Tibial nerve (tissue), 4 donors: ENCODE data around the gene RBM44. TPM values are rescaled to one million over a fixed set of nuclear protein-coding genes. Genes with fewer than 3 reads are reported as not detected.

Source experiments
- DNase-seq, 2 donors: peaks; one replicate each; pipeline ENCODE4 v3.0.0-alpha.2; 2019; ENCODE audit warnings: low spot score in 2 of 2
- H3K27ac ChIP-seq, 4 donors: fragments of 200-600 bp; sonication (generic) in 3 of 4; one replicate each; pipeline ENCODE4 v1.5.1; 2017 to 2019; ENCODE audit warnings: mild to moderate bottlenecking in 1 of 4
- H3K27me3 ChIP-seq, 2 donors: fragments of 200-600 bp; sonication (generic) in 1 of 2; one replicate each; pipeline versions ENCODE4 v1.5.1 to v1.6.0; 2017 to 2019
- H3K36me3 ChIP-seq, 3 donors: fragments of 200-600 bp; sonication (generic); one replicate each; pipeline ENCODE4 v1.5.1; 2018 to 2019
- H3K4me1 ChIP-seq, 4 donors: fragments of 200-600 bp; sonication (generic) in 3 of 4; one replicate each; pipeline ENCODE4 v1.5.1; 2017 to 2019
- H3K4me3 ChIP-seq, 4 donors: fragments of 200-600 bp; sonication (generic) in 3 of 4; one replicate each; pipeline ENCODE4 v1.5.1; 2017 to 2019; ENCODE audit warnings: mild to moderate bottlenecking in 1 of 4, moderate library complexity in 1 of 4
- H3K9me3 ChIP-seq, 4 donors: fragments of 200-600 bp; sonication (generic) in 3 of 4; one replicate each; pipeline ENCODE4 v1.5.1; 2017 to 2019
- EP300 ChIP-seq, 2 donors: sonication (generic); formaldehyde crosslinking; IDR thresholded peaks; one replicate each; pipeline ENCODE4 v1.6.1; 2017; ENCODE audit warnings: antibody characterized with exemption in 2 of 2, mild to moderate bottlenecking in 1 of 2
- POLR2A ChIP-seq, 2 donors: fragments of 450-650 bp; IDR thresholded peaks; one replicate each; pipeline ENCODE4 v1.6.1; 2017; ENCODE audit warnings: antibody characterized with exemption in 2 of 2, mild to moderate bottlenecking in 2 of 2, moderate library complexity in 2 of 2
- WGBS, 2 donors: methylation state at CpG; one replicate each; pipeline ENCODE4 v1.1.5; 2018; 5-methylcytosine and 5-hydroxymethylcytosine counted together
- total RNA-seq, 4 donors: library from RNA; depleted of rRNA; stranded (reverse); fragments of >200 nt; gene quantifications; one replicate each; pipeline ENCODE4 v1.1.0, GENCODE V29; 2016
- TF ChIP-seq, protein P1 (sequence below), 5 experiments: fragments of 200-600 bp in 3 of 5; fragments of 450-650 bp in 2 of 5; sonication (generic) in 3 of 5; IDR thresholded peaks; one replicate each; pipeline ENCODE4 v1.5.1; 2016 to 2019; ENCODE audit warnings: antibody characterized with exemption in 5 of 5, mild to moderate bottlenecking in 3 of 5, moderate library complexity in 2 of 5

The RBM44 gene
- total RNA-seq, 4 donors from 2014 or later: under 0.01 to 0.59 (median 0.36) TPM

DNA sequence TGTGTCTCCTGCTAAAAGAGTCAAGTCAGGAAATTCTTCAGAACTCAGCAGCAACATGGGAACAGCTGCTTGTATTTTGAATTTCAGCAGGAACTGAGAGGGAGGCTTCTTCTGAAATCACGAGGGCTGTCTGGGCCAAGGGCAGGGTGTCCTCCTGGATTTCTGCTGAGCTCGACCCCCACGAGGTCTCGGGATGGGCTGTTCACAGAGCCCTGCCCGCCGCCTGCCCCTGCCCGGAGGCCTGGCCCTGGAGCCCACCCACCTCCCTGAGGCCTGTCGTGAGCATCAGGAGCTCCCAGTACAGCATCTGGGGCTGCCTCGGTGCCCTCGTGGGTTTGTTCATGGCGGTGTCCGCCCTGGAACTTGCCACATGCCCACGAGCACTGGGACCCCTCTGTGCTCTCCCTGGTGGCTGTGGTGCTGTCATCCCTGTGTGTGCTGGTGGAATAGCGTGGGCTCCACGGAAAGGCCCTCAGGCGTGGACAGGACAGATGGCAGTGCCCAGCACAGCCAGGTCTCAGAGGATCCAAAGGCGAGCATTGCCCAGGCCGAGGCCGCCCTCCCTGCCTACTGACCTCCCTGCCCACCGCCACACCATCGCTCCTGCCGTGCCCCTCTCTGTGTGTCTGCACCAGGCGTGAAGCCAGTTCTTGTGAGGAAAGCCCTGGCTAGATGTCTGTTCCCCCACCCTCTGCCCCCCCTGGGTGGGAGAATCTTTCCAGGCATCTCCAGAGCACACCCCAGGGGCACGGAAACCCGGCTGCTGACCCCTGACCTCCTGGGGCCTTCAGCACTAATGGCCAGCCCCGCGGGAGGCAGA lies 86.7 kb downstream of the RBM44 start:
- Histone ChIP-seq H3K36me3 (no peaks in the 10 kb centered on the region), H3K4me3 (no peak overlapping the region), H3K27me3 (no peaks in the 10 kb centered on the region), H3K9me3 (no peaks in the 10 kb centered on the region), H3K27ac (peak overlapping the region in 2 of 4 donors; percentile 73 to 84), H3K4me1 (peaks cover 0 to 41% (median 11%) of the 10 kb centered on the region in 4 donors)
- TF ChIP-seq EP300 (IDR thresholded peaks at IDR 0.05): no peak
- 55 to 75% methylated on average over 14 to 17 of the region's 27 CpGs for WGBS, 2 donors
- no peak for DNase-seq

DNA sequence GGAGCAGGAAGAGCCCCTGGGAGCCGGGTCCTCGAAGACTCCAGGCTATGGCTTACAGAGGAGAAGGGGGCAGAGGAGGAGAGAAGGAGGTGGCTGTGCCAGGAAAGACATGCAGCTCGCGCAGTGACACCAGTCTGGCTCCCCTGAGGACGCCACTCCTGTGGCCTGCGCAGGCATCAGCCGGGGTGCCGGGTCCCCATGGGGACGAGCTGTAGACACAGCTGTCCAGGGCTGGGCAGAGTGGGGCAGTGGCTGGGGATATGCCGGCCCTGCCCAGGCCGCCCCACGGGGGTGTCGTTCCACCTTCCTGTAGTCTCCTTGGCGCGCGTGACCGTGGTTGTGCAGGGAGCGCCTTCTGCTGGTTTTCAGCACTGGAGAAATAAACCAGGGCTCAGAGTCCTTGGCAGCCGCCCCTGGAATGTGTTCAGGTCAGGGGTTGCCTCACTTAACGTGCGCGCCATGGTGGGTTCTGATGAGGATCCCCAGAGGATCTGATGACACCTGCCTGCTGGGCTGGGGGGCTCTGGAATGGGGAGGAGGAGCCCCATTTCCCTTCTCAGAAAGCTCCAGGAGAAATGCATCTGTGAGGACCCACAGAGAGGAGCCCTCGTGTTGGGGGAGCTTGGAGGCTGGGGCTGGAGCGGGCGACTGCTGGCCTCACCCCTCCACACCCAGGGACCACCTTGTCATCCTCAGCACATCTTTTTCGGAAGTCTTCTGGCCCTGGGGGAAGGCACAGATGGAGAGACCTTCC lies 87.5 kb downstream of the RBM44 start:
- Histone ChIP-seq H3K27me3 (no peaks in the 10 kb centered on the region), H3K9me3 (no peaks in the 10 kb centered on the region), H3K4me3 (no peak overlapping the region), H3K36me3 (no peaks in the 10 kb centered on the region), H3K4me1 (peaks cover 0 to 41% (median 11%) of the 10 kb centered on the region in 4 donors), H3K27ac (peak overlapping the region in 2 of 4 donors; percentile 73 to 84)
- WGBS, 2 donors: 72 to 81% methylated on average over 23 of the region's 26 CpGs
- TF ChIP-seq EP300 (IDR thresholded peaks at IDR 0.05): no peak
- TF ChIP-seq POLR2A (IDR thresholded peaks at IDR 0.05): no peak
- TF ChIP-seq, protein P1, sequence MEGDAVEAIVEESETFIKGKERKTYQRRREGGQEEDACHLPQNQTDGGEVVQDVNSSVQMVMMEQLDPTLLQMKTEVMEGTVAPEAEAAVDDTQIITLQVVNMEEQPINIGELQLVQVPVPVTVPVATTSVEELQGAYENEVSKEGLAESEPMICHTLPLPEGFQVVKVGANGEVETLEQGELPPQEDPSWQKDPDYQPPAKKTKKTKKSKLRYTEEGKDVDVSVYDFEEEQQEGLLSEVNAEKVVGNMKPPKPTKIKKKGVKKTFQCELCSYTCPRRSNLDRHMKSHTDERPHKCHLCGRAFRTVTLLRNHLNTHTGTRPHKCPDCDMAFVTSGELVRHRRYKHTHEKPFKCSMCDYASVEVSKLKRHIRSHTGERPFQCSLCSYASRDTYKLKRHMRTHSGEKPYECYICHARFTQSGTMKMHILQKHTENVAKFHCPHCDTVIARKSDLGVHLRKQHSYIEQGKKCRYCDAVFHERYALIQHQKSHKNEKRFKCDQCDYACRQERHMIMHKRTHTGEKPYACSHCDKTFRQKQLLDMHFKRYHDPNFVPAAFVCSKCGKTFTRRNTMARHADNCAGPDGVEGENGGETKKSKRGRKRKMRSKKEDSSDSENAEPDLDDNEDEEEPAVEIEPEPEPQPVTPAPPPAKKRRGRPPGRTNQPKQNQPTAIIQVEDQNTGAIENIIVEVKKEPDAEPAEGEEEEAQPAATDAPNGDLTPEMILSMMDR (IDR thresholded peaks at IDR 0.05): no peak
- peak in 1 of 2 donors; percentile 51 for DNase-seq

DNA sequence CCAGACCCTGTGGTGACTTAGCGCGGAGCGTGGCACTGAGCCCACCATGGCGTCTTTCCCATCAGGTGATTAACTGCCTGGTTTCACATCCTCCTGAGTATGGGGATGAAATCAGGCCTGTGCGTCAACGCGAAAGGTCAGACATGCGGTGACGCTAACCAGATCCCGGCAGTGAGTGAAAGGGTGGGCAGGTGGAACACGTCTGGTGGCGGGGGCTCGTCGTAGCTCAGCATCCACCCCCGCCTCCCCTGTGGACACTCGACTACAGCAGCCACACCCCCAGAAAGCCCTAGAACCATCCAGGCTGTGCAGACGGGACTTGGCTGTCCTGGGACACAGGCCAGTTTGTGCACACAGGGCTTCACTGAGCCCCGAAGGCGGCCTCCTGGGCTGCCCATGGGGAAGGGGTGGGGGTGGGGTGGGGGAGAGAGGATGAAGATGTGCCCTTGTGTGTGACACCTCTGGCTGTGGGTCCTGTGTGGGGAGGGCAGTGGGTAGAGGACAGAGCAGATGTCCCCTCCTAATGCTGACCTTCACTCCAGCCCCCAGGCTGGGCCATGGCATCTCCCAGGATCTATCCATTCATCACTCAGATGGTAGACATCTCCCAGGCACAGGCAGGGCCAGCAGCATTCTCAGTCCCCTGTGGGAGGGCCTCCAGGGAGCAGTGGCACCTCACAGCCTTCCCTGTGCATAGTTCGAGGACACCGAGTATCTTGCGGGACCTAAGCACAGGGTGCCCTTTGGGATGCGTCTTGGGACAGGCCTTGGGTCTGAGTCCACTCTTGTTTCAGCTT lies 88.3 kb downstream of the RBM44 start:
- Histone ChIP-seq H3K36me3 (no peaks in the 10 kb centered on the region), H3K4me3 (no peak overlapping the region), H3K4me1 (peaks cover 0 to 41% (median 11%) of the 10 kb centered on the region in 4 donors), H3K27ac (peak overlapping the region in 2 of 4 donors; percentile 73 to 84), H3K27me3 (no peaks in the 10 kb centered on the region), H3K9me3 (no peaks in the 10 kb centered on the region)
- peak; percentile 40 to 42 for DNase-seq
- 80 to 85% methylated on average over 17 to 20 of the region's 23 CpGs for WGBS, 2 donors
- TF ChIP-seq EP300 (IDR thresholded peaks at IDR 0.05) (peak in 1 of 2 donors; percentile 25), POLR2A (IDR thresholded peaks at IDR 0.05) (no peak)

DNA sequence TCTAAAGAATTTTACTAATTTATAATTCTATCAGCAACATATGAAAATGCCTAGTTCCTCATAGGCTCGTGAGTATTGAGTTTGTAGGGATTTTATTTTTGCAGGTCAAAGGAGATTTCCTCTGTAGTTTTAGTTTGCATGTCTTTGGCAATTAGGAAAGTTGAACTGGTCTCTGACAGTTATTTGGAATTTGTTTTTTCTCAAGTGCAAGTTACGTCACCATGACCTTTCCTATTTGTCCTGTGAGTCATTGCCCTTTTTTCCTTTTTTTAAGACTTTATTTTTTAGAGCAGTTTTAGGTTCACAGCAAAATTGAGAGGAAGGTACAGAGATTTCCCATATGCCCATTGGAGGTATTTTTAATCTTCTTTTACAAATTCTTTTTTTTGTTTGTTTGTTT lies 89.8 kb downstream of the RBM44 start:
- no peaks in the 10 kb centered on the region for H3K36me3 ChIP-seq
- H3K27me3 ChIP-seq: no peaks in the 10 kb centered on the region
- TF ChIP-seq, protein P1 (IDR thresholded peaks at IDR 0.05): no peak
- TF ChIP-seq EP300 (IDR thresholded peaks at IDR 0.05): peak; percentile 19 to 42
- 8 to 9% methylated on average over 2 of the region's 2 CpGs for WGBS, 2 donors
- no peak overlapping the region for H3K4me3 ChIP-seq
- H3K27ac ChIP-seq: peak overlapping the region in 3 of 4 donors; percentile 58 to 84 (median 73)
- DNase-seq: no peak
- H3K4me1 ChIP-seq: peaks cover 0 to 41% (median 11%) of the 10 kb centered on the region in 4 donors
- no peaks in the 10 kb centered on the region for H3K9me3 ChIP-seq

DNA sequence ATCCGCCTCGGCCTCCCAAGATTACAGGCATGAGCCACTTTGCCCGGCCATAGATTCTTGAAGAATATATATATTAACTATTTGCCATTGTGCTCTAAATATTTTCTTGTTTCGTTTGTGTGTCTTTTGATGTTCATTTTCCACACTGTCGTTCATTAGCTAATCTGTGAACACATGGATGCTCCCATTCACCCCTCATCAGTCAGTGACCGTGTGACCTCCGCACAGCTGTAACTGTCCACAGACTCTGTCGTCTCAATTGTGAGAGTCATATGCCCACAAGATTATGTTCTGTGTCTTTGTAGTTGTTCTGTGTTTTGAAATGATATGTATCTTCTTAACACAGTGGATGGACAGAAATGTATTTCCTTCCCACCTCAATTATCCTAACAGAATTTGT lies 90.4 kb downstream of the RBM44 start:
- Histone ChIP-seq H3K27me3 (no peaks in the 10 kb centered on the region), H3K4me1 (peaks cover 0 to 41% (median 11%) of the 10 kb centered on the region in 4 donors), H3K36me3 (no peaks in the 10 kb centered on the region), H3K4me3 (no peak overlapping the region), H3K9me3 (no peaks in the 10 kb centered on the region), H3K27ac (peak overlapping the region in 3 of 4 donors; percentile 25 to 84 (median 73))
- TF ChIP-seq, protein P1 (IDR thresholded peaks at IDR 0.05): no peak
- no peak for TF ChIP-seq POLR2A (IDR thresholded peaks at IDR 0.05)
- no peak for TF ChIP-seq EP300 (IDR thresholded peaks at IDR 0.05)
- DNase-seq: no peak
- 80 to 83% methylated on average over 8 of the region's 8 CpGs for WGBS, 2 donors
